CD4-positive, alpha-beta memory T cell (primary cell): ENCODE data around the gene NEU4. TPM values are rescaled to one million over a fixed set of nuclear protein-coding genes. Genes with fewer than 3 reads are reported as not detected.
A peak's percentile ranks its signal among the peaks of the same experiment; 100 is the strongest.

ENCODE experiments used
- CTCF ChIA-PET: fragments of 350-600 bp; sonication (Branson Sonifier 250); formaldehyde crosslinking; loops from one replicate; lab custom pipeline; 2021; ENCODE audit warnings: inconsistent platforms; ENCODE audit not compliant: partially characterized antibody; lab: Charles Lee
- POLR2A ChIA-PET: fragments of 350-600 bp; sonication (Branson Sonifier 250); formaldehyde crosslinking; loops from one replicate; lab custom pipeline; 2021; ENCODE audit not compliant: partially characterized antibody; lab: Charles Lee
- DNase-seq, 5 donors: peaks; one replicate each; pipeline versions ENCODE4 v3.0.0 to v3.0.0-alpha.2; 2020 to 2022; ENCODE audit warnings: mixed read lengths in 1 of 5
- H3K27ac ChIP-seq: one replicate; pipeline ENCODE4 v1.7.0; 2013; ENCODE audit warnings: low read depth, low read length
- H3K27me3 ChIP-seq: 2 replicates; pipeline ENCODE4 v1.7.0; 2013; ENCODE audit warnings: mild to moderate bottlenecking, low read length, moderate library complexity; ENCODE audit not compliant: insufficient read depth
- H3K36me3 ChIP-seq: 2 replicates; pipeline ENCODE4 v1.7.0; 2013; ENCODE audit warnings: mild to moderate bottlenecking, low read length, moderate library complexity; ENCODE audit not compliant: insufficient read depth
- H3K4me1 ChIP-seq: 2 replicates; pipeline ENCODE4 v1.7.0; 2013; ENCODE audit warnings: mild to moderate bottlenecking, low read length, moderate library complexity; ENCODE audit not compliant: insufficient read depth
- H3K4me3 ChIP-seq, 2 donors: one replicate each; pipeline ENCODE4 v1.7.0; 2013; ENCODE audit warnings: low read length in 2 of 2, mild to moderate bottlenecking in 1 of 2
- H3K9me3 ChIP-seq, 2 donors: one replicate each; pipeline ENCODE4 v1.7.0; 2013; ENCODE audit warnings: low read length in 2 of 2, control low read depth in 1 of 2; ENCODE audit not compliant: control insufficient read depth in 1 of 2
- H3K27ac Mint-ChIP-seq, 7 donors: one replicate each; pipeline ENCODE4 v1.8.0; 2020 to 2021; ENCODE audit warnings: mixed read lengths in 7 of 7, mild to moderate bottlenecking in 6 of 7, inconsistent platforms in 3 of 7, moderate library complexity in 3 of 7
- H3K27me3 Mint-ChIP-seq, 2 donors: one replicate each; pipeline ENCODE4 v1.8.0; 2020 to 2021; ENCODE audit warnings: mixed read lengths in 2 of 2
- H3K36me3 Mint-ChIP-seq, 2 donors: one replicate each; pipeline ENCODE4 v1.8.0; 2020 to 2021; ENCODE audit warnings: mixed read lengths in 2 of 2, inconsistent platforms in 1 of 2, mild to moderate bottlenecking in 1 of 2
- H3K4me1 Mint-ChIP-seq, 4 donors: one replicate each; pipeline ENCODE4 v1.8.0; 2020 to 2021; ENCODE audit warnings: mixed read lengths in 4 of 4, mild to moderate bottlenecking in 1 of 4
- H3K4me3 Mint-ChIP-seq, 8 donors: one replicate each; pipeline ENCODE4 v1.8.0; 2020 to 2021; ENCODE audit warnings: mixed read lengths in 8 of 8, mild to moderate bottlenecking in 7 of 8, moderate library complexity in 6 of 8, inconsistent platforms in 3 of 8
- H3K9me3 Mint-ChIP-seq, 8 donors: one replicate each; pipeline ENCODE4 v1.8.0; 2020 to 2021; ENCODE audit warnings: mixed read lengths in 8 of 8, mild to moderate bottlenecking in 5 of 8, inconsistent platforms in 3 of 8, moderate library complexity in 1 of 8
- intact Hi-C: fragments of 100-400 bp; cut with micrococcal nuclease; formaldehyde crosslinking; loops from one replicate; pipeline ENCODE4 v1.15.1; 2023
- polyA plus RNA-seq, 2 donors: library from polyadenylated mRNA; unstranded; fragments of 300-500 nt; fragmentation: Illumina TruSeq; gene quantifications; one replicate each; pipeline ENCODE4 v1.2.3, GENCODE V29; 2021
- total RNA-seq, 2 experiments: library from RNA; stranded (reverse); gene quantifications; one replicate each; pipeline ENCODE4 v1.2.3, GENCODE V29; 2021

Gene NEU4
- total and polyA plus RNA-seq, 4 experiments from 2014 or later = 0.14 to 1.3 TPM; not detected in 2

- no peaks in the 10 kb centered on the region for H3K36me3 ChIP-seq
- Mint-ChIP-seq H3K4me1 (peaks cover 53 to 81% (median 64%) of the 10 kb centered on the region in 4 donors), H3K36me3 (no peaks in the 10 kb centered on the region), H3K9me3 (peaks cover 0 to 3% (median 0%) of the 10 kb centered on the region in 8 donors), H3K4me3 (peak overlapping the region in 3 of 8 donors; percentile 63 to 80 (median 65)), H3K27ac (peak overlapping the region; percentile 15 to 90 (median 66)), H3K27me3 (peaks cover 0 to 5% of the 10 kb centered on the region in 2 donors)
- H3K27me3 ChIP-seq = no peaks in the 10 kb centered on the region
- ChIA-PET CTCF (no interaction called here), POLR2A (no interaction called here)
- intact Hi-C loops = no loop called here
- no peak for DNase-seq
- H3K4me1 ChIP-seq = peaks cover 78% of the 10 kb centered on the region
- H3K9me3 ChIP-seq = no peaks in the 10 kb centered on the region
- H3K4me3 ChIP-seq = no peak overlapping the region
- no peak overlapping the region for H3K27ac ChIP-seq
Measured at GRCh38 chr2:241865416-241865956, 56.5 kb downstream of the NEU4 start.

GRCh38 chr2:241865957-241866789 lies 57.2 kb downstream of the NEU4 start:
- intact Hi-C loops = no loop called here
- Histone ChIP-seq H3K27me3 (no peaks in the 10 kb centered on the region), H3K4me1 (peaks cover 78% of the 10 kb centered on the region), H3K4me3 (no peak overlapping the region), H3K27ac (no peak overlapping the region), H3K9me3 (no peaks in the 10 kb centered on the region), H3K36me3 (no peaks in the 10 kb centered on the region)
- no peaks in the 10 kb centered on the region for H3K36me3 Mint-ChIP-seq
- peak overlapping the region in 3 of 8 donors; percentile 10 to 65 (median 56) for H3K4me3 Mint-ChIP-seq
- DNase-seq = no peak
- ChIA-PET CTCF (interaction anchor here (1.1 to 1.4 kb wide), 2 partner anchors 12 kb away, joined by 3 to 4 read pairs; no protein-coding TSS in a partner anchor), POLR2A (interaction anchor here (1.1 to 3.1 kb wide), 3 partner anchors 7 to 180 kb away, joined by 3 to 31 read pairs (median 6); partner anchors contain the start of genes DTYMK and PDCD1)
- H3K4me1 Mint-ChIP-seq = peaks cover 54 to 80% (median 65%) of the 10 kb centered on the region in 4 donors
- H3K9me3 Mint-ChIP-seq = peaks cover 0 to 3% (median 0%) of the 10 kb centered on the region in 8 donors
- peak overlapping the region in 4 of 7 donors; percentile 24 to 87 (median 62) for H3K27ac Mint-ChIP-seq
- H3K27me3 Mint-ChIP-seq = peaks cover 0 to 5% of the 10 kb centered on the region in 2 donors

Other genes starting within 250 kb of the NEU4 start
- gene THAP4, start 172.0 kb upstream of the NEU4 start, total RNA-seq = 10 to 100 TPM; 27.8 to 28.2 TPM
- gene THAP4, start 172.0 kb upstream of the NEU4 start, polyA plus RNA-seq = 10 to 100 TPM; 31.7 to 42.9 TPM
- 10 to 100 TPM; 87.7 to 96.9 TPM for gene ATG4B, start 171.5 kb upstream of the NEU4 start, total RNA-seq
- 10 to 100 TPM; 49.2 to 58.4 TPM for gene ATG4B, start 171.5 kb upstream of the NEU4 start, polyA plus RNA-seq
- 10 to 100 TPM; 18.8 TPM for gene DTYMK, start 122.4 kb upstream of the NEU4 start, total RNA-seq
- gene DTYMK, start 122.4 kb upstream of the NEU4 start, polyA plus RNA-seq = 10 to 100 TPM; 29.4 to 50.3 TPM
- gene ING5, start 107.2 kb upstream of the NEU4 start, total RNA-seq = 10 to 100 TPM; 98.9 to 99.5 TPM
- gene ING5, start 107.2 kb upstream of the NEU4 start, polyA plus RNA-seq = 10 to 100 TPM; 19.3 to 31.7 TPM
- 10 to 100 TPM; 48.7 to 53.9 TPM for gene D2HGDH, start 74.6 kb upstream of the NEU4 start, total RNA-seq
- 1 to 10 TPM in 1 of 2 donors, under 1 TPM in 1; 0.93 to 5.9 TPM for gene D2HGDH, start 74.6 kb upstream of the NEU4 start, polyA plus RNA-seq
- under 1 TPM in 1 of 2 experiments, not detected in 1; 0.39 TPM for gene GAL3ST2, start 32.4 kb upstream of the NEU4 start, total RNA-seq
- under 1 TPM in 1 of 2 donors, not detected in 1; 0.14 TPM for gene GAL3ST2, start 32.4 kb upstream of the NEU4 start, polyA plus RNA-seq
- 1 to 10 TPM; 5.9 to 6.2 TPM for gene PDCD1, start 49.7 kb downstream of the NEU4 start, total RNA-seq
- gene PDCD1, start 49.7 kb downstream of the NEU4 start, polyA plus RNA-seq = 10 to 100 TPM in 1 of 2 donors, 1 to 10 TPM in 1; 5.2 to 12.4 TPM
- gene RTP5, start 60.5 kb downstream of the NEU4 start, total RNA-seq = under 1 TPM in 1 of 2 experiments, not detected in 1; 0.28 TPM
- gene RTP5, start 60.5 kb downstream of the NEU4 start, polyA plus RNA-seq = not detected